Activated naive CD4-positive, alpha-beta T cell treated with Interleukin-2 at 50 U/mL for 16 hours (primary cell): ENCODE data around the gene REL.
A peak's percentile ranks its signal among the peaks of the same experiment; 100 is the strongest.
"Not testable (repeated sequence)": the region's sequence is repeated elsewhere in the genome, so short reads cannot be mapped to it uniquely, and the experiment has no call there.

Experiments
- DNase-seq: peaks from one replicate; pipeline ENCODE4 v3.0.0-alpha.2; 2020

Gene REL

GRCh38 chr2:60868589-60869273 is 12.6 kb upstream of the REL start:
- no peak for DNase-seq

- DNase-seq = no peak
Measured at GRCh38 chr2:60872510-60872928, 8.9 kb upstream of the REL start.

DNA sequence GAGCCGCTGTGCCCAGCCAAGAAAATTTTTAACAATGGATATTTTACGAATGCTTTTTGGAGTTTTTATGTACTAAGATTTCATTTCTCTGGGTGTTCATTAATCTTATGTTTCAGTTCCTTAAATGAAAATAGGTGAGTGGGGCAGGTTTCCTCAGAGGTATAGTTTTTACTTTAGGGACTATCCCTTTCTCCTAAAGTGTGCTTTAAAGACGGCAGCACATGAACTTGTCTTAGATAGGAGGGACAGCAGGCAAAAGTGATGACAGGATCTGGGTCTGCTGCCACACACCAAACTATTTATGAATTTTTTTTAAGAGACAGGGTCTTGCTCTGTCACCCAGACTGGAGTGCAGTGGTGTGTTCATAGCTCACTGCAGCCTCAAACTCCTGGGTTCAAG is 8.0 kb upstream of the REL start:
- no peak for DNase-seq

- no peak for DNase-seq
Measured at GRCh38 chr2:60875520-60875919, 5.9 kb upstream of the REL start.

- no peak for DNase-seq
Measured at GRCh38 chr2:60880643-60881046, 729 bp upstream of the REL start.

DNA sequence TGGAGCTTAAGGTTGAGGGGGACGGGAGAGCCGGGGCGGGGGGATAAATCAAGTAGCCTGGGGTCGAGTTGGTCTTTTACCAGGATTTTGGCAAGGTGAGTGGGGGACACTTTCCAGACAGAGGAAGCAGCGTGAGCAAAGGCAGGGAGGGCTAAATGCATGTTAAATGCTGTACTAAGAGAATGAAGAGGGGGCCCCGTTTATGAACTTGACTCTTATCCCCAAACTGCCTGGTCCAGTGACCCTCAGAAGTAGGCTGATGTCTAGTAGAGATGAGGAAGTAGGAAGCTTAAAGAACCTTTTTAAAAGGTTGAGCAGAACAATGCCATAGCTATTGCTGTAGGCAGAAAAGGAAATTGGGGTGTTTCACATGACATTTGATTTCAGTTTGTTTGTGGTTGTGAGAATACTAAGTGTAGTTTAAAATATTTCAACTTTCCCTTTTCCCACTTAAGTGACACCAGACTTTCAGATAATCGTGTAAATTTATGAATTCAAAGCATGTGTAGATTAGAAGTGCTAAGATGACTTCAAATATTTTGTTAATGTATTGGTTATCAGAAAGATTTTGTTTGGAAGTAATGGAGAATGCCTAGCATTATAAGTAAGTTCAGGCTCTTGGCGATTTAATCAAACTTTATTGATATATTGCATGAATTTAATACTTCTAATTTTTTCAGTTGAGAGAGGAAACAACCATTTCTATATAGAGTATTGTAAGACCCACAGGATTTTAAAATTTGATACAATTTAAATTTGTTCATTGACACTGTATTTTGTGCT is 1.8 kb downstream of the REL start:
- DNase-seq = peak; percentile 14

DNA sequence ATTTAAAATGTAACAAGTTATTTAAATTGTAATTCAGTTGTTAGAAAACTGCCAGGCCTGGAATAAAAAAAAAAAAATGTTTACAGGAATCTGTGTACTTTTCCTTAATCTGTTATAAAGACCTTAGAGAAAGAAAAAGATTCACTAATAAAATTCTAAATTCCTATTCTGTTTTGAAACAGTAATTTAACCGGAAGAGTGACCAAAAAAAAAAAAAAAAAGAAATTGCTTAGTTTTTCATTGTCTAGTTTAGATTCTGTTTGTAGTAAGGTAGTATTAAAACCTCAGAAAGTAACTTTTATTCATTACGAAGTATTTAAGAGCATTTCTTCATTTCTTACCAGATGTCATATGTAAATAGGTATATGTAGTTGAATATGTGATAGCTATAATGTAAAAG is 2.5 kb downstream of the REL start:
- no peak for DNase-seq

GRCh38 chr2:60884800-60885199 is 3.4 kb downstream of the REL start:
- DNase-seq = no peak

- DNase-seq = no peak
Measured at GRCh38 chr2:60885683-60886082, 4.3 kb downstream of the REL start.

GRCh38 chr2:60886991-60887390 is 5.6 kb downstream of the REL start:
- DNase-seq = no peak

DNA sequence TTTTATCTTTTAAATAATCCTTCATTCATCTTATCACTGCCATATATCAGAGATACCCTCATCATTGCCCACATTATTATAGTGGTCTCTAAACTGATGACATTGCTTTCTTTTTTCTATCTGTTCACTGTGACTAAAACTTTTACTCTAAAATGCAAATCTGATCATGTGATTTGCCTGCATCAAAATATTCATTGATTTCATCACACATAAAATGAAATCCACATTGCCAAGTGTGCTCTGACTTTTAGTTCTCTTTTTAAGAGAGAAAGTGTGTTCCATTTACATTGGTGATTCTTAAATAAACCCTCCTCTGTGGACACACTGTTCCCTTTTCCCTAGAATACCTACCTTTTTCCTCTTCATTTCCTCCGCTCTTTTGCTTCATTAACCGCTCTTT is 7.5 kb downstream of the REL start:
- DNase-seq = no peak

DNA sequence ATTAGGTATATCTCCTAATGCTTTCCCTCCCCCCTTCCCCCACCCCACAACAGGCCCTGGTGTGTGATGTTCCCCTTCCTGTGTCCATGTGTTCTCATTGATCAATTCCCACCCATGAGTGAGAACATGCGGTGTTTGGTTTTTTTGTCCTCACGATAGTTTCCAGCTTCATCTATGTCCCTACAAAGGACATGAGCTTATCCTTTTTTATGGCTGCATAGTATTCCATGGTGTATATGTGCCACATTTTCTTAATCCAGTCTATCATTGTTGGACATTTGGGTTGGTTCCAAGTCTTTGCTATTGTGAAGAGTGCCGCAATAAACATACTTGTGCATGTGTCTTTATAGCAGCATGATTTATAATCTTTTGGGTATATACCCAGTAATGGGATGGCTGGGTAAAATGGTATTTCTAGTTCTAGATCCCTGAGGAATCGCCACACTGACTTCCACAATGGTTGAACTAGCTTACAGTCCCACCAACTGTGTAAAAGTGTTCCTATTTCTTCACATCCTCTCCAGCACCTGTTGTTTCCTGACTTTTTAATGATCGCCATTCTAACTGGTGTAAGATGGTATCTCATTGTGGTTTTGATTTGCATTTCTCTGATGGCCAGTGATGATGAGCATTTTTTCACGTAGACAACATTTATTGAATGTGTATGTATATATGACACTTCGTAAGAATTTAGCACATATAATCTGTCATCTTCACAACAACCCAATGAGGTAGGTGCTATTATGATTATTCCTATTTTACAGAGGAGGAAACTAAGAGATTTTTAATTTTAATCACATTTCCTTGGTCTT is 8.4 kb downstream of the REL start:
- not testable (repeated sequence) for DNase-seq

- no peak for DNase-seq
Measured at GRCh38 chr2:60890393-60890707, 9.0 kb downstream of the REL start.

GRCh38 chr2:60891180-60891579 is 9.8 kb downstream of the REL start:
- no peak for DNase-seq

- DNase-seq = no peak
Measured at GRCh38 chr2:60898567-60898966, 17.2 kb downstream of the REL start.

DNA sequence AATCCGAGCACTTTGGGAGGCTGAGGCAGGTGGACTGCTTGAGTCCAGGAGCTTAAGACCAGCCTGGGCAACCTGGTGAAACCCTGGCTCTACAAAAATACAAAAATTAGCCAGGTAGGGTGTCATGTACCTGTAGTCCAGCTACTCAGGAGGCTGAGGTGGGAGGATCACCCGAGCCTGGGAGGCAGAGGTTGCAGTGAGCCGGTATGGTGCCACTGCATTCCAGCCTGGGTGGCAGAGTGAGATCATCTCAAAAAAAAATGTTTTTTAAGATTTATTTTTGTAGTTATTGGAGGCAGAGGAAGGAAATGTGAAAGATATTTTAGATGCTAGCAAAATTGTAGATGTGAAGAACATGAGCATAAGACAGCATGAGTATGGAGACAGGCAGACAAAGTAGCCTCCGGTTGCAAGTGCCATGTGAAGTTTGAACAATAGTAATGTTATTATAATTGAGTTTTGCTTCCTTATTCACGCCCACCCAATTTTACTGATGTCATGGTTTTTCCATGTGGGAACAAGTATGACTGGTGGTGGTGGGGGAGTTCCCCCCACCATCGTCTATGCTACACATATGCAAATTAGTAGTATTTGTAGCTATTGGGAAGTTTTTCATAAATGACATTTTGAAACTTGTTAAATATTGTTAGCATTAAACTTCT is 18.0 kb downstream of the REL start:
- DNase-seq = peak; percentile 58

DNA sequence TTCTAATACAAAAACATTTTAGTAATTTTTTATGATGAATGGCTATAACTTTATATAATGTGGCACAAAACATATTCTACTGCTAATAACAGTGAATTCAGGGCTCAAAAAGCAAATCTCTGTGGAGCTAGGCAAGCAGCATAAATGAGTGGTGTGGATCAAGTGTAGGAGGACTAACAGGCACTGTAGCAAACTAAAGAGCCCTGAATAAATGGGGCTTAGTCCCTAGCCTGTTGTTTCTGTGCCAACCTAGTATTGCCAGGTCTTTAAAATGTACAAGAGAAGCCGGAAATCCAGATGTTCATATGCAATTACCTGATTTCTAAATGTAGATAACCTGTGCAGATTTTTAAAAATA is 18.5 kb downstream of the REL start:
- no peak for DNase-seq

- not testable (repeated sequence) for DNase-seq
Measured at GRCh38 chr2:60901296-60901695, 19.9 kb downstream of the REL start.

GRCh38 chr2:60905867-60906266 is 24.5 kb downstream of the REL start:
- DNase-seq = not testable (repeated sequence)

DNA sequence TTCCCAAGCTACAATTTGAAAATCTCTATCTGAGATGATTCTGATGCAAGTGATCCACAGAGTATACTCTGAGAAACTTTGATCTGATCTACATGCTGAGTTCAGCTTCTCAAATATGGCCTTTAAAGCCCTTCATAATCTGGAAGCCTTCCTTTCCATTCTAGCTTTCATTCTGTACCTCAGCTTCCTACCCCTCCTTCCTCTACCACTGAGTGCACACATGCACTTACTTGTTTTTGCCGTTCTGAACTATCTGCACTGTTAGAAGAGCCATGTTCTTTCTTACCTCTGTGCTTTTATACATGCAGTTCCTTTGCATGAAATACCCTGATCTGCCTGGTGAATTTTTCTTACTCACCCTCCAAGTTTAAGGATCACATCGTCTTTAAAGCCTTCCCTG is 25.0 kb downstream of the REL start:
- DNase-seq = no peak

DNA sequence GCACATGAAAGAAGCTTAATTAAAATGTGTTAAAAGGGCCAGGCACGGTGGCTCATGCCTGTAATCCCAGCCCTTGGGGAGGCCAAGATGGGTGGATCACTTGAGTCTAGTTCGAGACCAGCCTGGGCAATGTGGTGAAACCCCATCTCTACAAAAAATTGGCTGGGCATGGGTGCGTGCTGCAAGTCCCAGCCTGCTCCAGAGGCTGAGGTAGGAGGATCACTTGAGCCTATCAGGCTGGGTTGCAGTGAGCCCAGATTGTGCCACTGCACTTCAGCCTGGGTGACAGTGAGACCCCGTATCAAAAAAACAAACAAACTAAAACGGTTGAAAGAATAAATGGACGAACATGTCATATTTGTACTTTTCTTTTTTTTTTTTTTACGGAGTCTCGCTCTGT is 26.0 kb downstream of the REL start:
- no peak for DNase-seq

DNA sequence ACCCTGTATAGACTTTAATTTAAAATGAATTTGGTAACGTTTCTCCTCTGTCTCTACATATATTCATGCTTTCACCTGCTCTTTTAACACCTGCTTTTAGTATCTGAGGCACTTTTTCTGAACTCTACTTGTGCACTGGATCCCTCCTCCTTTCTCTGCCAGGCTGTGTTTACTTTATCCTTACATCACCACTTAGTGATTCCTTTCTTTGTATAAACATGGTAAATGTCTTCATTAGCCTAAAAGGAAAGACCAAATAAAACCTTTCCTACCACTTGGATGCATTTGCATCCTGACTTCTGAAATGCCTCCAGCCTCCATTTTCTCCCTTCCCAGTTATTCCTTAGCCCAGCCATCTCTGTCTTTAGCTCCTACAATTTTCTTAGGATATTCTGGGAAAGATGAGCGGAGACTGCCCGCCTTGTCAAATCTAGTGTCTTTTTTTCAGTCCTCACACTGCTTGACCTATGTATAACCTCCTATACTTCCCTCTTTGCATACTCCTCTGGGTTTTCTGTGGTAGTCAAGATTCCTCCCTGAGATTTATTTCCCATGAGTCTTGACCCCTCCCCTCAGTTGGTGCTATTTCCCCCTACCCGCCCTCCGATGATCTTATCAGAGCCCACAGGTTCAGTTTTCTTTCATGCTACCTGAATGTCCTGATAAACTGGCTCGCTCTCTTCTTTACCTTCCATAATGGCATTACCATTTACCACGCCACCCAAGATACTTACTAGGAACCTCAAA is 44.8 kb downstream of the REL start:
- no peak for DNase-seq
